SU-DHL-6 (cell line): Measurements from ENCODE around the gene CSHL1.

Experiments
- EZH2phosphoT487 ChIP-seq: fragments of 200-600 bp; sonication (generic), shearing (Covaris generic); conservative IDR thresholded peaks from 2 replicates; pipeline ENCODE4 v1.6.1; 2018; ENCODE audit warnings: mild to moderate bottlenecking, antibody characterized with exemption, low read length, moderate library complexity, mixed read lengths
- TF ChIP-seq, protein P1 (sequence below): fragments of 200-600 bp; sonication (generic); IDR thresholded peaks from one replicate; pipeline ENCODE4 v1.5.1; 2017; ENCODE audit warnings: antibody characterized with exemption, mild to moderate bottlenecking, low read length, moderate library complexity; ENCODE audit not compliant: insufficient read depth, poor library complexity, severe bottlenecking

DNA sequence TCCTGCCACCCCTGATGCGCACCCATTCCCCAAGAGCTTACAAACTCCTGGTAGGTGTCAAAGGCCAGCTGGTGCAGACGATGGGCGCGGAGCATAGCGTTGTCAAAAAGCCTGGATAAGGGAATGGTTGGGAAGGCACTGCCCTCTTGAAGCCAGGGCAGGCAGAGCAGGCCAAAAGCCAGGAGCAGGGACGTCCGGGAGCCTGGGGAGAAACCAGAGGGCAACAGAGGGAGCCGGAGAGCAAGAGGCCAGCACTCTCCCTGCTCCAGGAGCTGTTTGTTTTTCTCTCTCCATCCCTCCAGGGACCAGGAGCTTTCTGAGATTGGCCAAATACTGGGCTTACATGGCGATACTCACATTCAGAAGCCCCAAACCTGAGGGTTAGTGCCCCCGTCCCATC is 7.2 kb upstream of the CSHL1 start:
- TF ChIP-seq, protein P1, sequence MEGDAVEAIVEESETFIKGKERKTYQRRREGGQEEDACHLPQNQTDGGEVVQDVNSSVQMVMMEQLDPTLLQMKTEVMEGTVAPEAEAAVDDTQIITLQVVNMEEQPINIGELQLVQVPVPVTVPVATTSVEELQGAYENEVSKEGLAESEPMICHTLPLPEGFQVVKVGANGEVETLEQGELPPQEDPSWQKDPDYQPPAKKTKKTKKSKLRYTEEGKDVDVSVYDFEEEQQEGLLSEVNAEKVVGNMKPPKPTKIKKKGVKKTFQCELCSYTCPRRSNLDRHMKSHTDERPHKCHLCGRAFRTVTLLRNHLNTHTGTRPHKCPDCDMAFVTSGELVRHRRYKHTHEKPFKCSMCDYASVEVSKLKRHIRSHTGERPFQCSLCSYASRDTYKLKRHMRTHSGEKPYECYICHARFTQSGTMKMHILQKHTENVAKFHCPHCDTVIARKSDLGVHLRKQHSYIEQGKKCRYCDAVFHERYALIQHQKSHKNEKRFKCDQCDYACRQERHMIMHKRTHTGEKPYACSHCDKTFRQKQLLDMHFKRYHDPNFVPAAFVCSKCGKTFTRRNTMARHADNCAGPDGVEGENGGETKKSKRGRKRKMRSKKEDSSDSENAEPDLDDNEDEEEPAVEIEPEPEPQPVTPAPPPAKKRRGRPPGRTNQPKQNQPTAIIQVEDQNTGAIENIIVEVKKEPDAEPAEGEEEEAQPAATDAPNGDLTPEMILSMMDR, result no peak
- no peak for TF ChIP-seq EZH2phosphoT487
